Measurements from ENCODE around the gene TANGO6.
A peak's percentile ranks its signal among the peaks of the same experiment; 100 is the strongest.

Gene TANGO6

DNA sequence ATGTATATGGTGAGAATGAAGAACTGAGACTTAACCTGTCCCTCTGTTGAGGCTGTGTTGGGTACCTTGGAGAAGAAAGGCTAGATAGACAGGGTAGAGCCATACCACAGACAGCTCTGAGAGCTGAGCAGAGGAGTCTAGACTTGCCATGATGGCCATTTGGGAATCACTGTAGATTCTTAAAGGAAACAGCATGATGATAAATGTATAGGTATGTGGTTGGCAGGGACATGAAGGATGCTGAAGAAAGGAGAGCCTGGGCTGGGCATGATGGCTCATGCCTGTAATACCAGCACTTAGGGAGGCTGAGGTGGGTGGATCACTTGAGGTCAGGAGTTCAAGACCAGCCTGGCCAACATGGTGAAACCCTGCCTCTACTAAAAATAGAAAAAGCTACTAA lies 147.7 kb downstream of the TANGO6 start:
- TF ChIP-seq, protein P1, sequence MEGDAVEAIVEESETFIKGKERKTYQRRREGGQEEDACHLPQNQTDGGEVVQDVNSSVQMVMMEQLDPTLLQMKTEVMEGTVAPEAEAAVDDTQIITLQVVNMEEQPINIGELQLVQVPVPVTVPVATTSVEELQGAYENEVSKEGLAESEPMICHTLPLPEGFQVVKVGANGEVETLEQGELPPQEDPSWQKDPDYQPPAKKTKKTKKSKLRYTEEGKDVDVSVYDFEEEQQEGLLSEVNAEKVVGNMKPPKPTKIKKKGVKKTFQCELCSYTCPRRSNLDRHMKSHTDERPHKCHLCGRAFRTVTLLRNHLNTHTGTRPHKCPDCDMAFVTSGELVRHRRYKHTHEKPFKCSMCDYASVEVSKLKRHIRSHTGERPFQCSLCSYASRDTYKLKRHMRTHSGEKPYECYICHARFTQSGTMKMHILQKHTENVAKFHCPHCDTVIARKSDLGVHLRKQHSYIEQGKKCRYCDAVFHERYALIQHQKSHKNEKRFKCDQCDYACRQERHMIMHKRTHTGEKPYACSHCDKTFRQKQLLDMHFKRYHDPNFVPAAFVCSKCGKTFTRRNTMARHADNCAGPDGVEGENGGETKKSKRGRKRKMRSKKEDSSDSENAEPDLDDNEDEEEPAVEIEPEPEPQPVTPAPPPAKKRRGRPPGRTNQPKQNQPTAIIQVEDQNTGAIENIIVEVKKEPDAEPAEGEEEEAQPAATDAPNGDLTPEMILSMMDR (IDR thresholded peaks at IDR 0.05), result no peak

DNA sequence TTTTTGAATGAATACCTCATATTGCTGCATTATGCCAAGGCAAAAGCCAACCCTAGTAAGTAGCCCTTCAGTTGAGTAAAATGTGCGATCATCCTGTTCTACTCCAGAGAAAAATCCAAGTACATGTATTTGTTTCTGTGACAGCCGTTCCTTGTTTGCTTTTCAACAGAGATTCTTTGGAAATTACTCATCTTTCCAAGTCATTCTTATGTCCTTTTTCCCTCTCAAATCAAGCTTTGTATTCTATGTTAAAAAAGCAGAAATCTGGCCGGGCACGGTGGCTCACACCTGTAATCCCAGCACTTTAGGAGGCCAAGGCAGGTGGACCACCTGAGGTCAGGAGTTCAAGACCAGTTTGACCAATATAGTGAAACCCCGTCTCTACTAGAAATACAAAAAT lies 149.2 kb downstream of the TANGO6 start:
- TF ChIP-seq, protein P1 (IDR thresholded peaks at IDR 0.05), result no peak

DNA sequence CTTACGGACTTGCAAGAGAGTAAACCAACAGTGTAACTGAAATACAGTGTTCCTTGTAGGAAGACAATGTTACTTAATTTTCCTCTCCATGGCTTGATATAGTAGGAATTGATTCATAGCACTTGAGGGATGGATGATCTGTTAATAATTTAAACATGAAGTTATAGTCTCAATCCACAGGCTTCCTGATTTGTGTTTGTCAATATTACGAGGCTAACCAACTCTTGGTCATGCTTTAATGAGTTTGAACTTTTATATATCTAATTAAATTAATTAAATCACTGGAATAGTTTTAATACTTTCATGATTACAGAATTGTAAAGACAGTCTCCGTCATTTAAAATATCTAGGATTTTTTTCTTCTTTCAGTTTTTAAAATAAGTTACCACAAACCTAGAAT lies 150.1 kb downstream of the TANGO6 start:
- TF ChIP-seq, protein P1 (IDR thresholded peaks at IDR 0.05), result no peak

DNA sequence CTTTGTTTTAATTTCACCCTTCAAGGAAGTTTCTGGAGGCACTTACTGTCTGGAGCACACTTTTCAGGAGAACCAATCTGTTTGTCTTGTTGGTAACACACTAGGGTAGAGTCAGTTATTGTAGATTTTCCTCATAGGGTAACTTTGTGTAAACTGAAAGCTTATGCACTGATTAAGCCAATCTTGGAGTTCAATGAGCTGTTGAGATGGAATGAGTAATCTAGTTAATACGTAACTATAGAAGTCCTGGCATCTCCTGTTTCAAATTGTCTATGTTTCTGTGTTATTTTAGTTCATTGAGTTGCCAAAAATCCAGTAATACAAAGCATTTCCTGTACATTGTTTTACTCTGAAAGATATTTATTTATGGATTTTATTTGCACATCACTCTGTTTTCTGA lies 150.6 kb downstream of the TANGO6 start:
- TF ChIP-seq, protein P1 (IDR thresholded peaks at IDR 0.05), result no peak

DNA sequence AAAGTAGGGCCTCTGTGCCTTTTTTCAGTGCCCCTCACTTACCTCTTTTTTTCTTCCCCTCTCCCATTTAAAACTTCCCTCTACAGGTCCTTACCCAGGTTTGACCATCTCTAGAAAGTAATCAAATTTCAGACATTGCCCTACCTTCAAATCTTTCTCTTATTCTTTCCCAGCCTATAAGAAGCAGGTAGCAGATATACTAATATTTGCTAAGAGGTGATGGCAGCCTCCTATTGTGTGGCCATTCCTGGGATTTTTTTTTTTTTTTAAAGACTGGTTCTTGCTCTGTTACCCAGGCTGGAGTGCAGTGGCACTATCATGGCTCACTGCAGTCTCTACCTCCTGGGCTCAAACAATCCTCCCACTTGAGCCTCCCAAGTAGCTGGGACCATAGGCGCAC lies 151.0 kb downstream of the TANGO6 start:
- TF ChIP-seq, protein P1 (IDR thresholded peaks at IDR 0.05), result no peak

DNA sequence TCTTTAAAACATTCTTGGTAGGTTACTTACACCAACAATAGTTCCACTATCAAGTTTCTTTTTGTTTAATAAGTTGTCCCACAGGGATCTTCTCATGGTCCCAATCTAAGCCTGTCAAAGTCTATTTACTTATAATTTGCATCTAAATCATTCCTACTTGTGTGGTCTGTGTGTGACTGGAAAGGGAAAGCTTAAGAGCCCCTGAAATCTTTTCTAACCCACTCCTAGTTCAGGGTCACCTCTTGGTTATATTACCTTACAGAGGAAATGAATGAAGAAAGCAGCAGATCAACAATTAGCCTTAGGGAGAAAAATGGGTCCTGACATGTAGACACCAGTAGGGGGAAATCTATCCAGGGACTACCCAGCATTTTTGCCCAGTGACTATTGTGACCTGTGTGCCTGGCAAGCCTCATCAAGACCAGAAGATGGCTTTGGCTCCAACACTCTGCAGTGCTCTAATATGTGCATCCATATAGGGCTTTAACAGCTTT lies 151.7 kb downstream of the TANGO6 start:
- TF ChIP-seq, protein P1 (IDR thresholded peaks at IDR 0.05), result peak; percentile 14; the same call in 1 of the 2 replicates

DNA sequence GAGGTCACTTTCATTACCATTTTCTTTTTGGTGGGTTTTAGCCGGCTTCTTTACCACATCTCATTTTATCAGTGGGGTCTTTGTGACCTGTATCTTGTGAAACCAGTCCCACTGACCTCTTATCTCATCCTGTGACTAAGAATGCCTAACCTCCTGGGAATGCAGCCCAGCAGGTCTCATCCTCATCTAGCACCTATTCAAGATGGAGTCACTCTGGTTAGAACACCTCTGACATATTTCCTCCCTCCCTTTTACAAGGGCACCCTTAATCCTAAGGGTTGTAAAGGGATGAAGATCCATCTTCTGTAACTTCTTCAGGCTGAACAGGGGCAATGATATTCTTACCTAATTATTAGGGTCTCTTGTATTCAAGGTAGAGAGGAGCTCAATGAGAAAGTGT lies 154.2 kb downstream of the TANGO6 start:
- TF ChIP-seq, protein P1 (IDR thresholded peaks at IDR 0.05), result no peak

DNA sequence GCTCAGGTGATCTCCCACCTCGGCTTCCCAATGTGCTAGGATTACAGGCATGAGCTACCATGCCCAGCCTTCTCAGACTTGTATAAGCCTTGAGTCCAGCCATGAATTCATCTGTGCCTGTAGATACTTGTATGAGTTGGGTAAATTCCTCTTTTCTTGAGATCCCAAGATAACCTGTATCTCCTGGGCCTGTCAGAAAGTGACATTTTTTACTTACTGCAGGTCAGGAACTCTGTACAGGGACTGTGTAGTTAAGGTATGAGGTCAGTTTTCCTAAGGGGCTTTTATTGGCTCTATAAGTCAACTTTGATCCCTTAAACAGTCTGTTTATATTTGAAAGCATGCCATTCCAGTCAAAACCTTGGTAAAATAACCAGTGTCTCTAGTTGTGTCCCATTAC lies 155.8 kb downstream of the TANGO6 start:
- TF ChIP-seq, protein P1 (IDR thresholded peaks at IDR 0.05), result no peak

Data from LNCAP (cell line).